HUES48 (cell line): ENCODE results near the gene ZNRF4.

Source experiments
- H3K27ac ChIP-seq: one replicate; pipeline ENCODE4 v1.7.0; 2013; ENCODE audit warnings: low read depth, low read length, inconsistent platforms
- H3K27me3 ChIP-seq: 2 replicates; pipeline ENCODE4 v1.6.1; 2013; ENCODE audit warnings: mild to moderate bottlenecking, low read length; ENCODE audit not compliant: control insufficient read depth, insufficient read depth
- H3K36me3 ChIP-seq: 2 replicates; pipeline ENCODE4 v1.6.1; 2013; ENCODE audit warnings: low read length; ENCODE audit not compliant: control insufficient read depth, insufficient read depth
- H3K4me1 ChIP-seq: 2 replicates; pipeline ENCODE4 v1.6.1; 2013; ENCODE audit warnings: mild to moderate bottlenecking, low read length; ENCODE audit not compliant: control insufficient read depth, insufficient read depth
- H3K4me3 ChIP-seq: 2 replicates; pipeline ENCODE4 v1.5.1; 2013; ENCODE audit warnings: mild to moderate bottlenecking, low read depth, low read length
- H3K9ac ChIP-seq: 2 replicates; pipeline ENCODE4 v1.6.1; 2013; ENCODE audit warnings: mild to moderate bottlenecking, low read depth, low read length, moderate library complexity
- H3K9me3 ChIP-seq: 2 replicates; pipeline ENCODE4 v1.6.1; 2013; ENCODE audit warnings: low read length; ENCODE audit not compliant: control insufficient read depth, insufficient read depth

ZNRF4 gene

DNA sequence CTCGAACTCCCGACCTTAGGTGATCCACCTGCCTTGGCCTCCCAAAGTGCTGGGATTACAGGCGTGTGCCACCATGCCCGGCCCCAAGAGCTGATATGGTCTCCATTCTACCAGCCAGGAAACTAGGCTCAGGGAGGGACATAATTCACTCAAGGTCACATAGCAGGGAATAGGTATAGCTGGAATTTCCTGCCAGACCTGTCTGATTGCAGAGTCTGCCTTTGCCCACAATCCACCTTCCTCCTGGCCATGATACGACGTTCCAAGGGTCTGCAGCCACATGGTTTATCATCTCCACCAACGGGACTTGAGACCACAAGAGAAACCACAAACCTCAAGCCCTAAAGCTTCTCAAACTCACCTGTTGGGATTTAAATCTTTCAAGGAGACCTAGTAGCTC, 32.0 kb downstream of the ZNRF4 start:
- Histone ChIP-seq H3K4me3 (no peak overlapping the region), H3K9ac (no peak overlapping the region), H3K27me3 (peaks cover 8% of the 10 kb centered on the region; the same call in 1 of the 2 replicates), H3K36me3 (no peaks in the 10 kb centered on the region), H3K27ac (no peak overlapping the region), H3K4me1 (0 out of 2 replicates have a peak, but pooled peaks cover 6% of the 10 kb centered on the region), H3K9me3 (no peaks in the 10 kb centered on the region)

- Histone ChIP-seq H3K9me3 (no peaks in the 10 kb centered on the region), H3K27me3 (peaks cover 19% of the 10 kb centered on the region), H3K4me3 (no peak overlapping the region), H3K9ac (no peak overlapping the region), H3K36me3 (no peaks in the 10 kb centered on the region), H3K27ac (no peak overlapping the region), H3K4me1 (0 out of 2 replicates have a peak, but pooled peaks cover 3% of the 10 kb centered on the region)
Measured at GRCh38 chr19:5489551-5489950, 34.3 kb downstream of the ZNRF4 start.

DNA sequence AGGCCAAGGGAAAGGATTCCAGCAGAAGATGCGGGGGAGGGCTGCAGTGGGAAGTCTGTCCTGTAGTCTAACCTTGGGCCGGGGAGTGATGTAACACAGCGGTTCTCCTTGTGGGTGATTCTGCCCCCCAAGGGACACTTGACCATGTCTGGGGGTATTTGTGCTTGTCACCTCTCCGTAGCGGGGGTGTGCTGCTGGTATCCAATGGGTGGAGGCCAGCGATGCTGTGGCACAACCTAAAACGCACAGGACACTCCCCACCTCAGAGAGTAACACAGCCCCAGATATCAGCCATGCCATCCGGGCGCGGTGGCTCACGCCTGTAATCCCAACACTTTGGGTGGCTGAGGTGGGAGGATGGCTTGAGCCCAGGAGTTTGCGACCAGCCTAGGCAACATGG, 36.3 kb downstream of the ZNRF4 start:
- H3K9me3 ChIP-seq, result no peaks in the 10 kb centered on the region
- H3K27ac ChIP-seq, result no peak overlapping the region
- no peaks in the 10 kb centered on the region for H3K36me3 ChIP-seq
- H3K9ac ChIP-seq, result no peak overlapping the region
- H3K4me1 ChIP-seq, result 0 out of 2 replicates have a peak, but pooled peaks cover 3% of the 10 kb centered on the region
- no peak overlapping the region for H3K4me3 ChIP-seq
- peaks cover 33% of the 10 kb centered on the region for H3K27me3 ChIP-seq

GRCh38 chr19:5492281-5492634, 37.0 kb downstream of the ZNRF4 start:
- Histone ChIP-seq H3K9me3 (no peaks in the 10 kb centered on the region), H3K4me1 (0 out of 2 replicates have a peak, but pooled peaks cover 3% of the 10 kb centered on the region), H3K27me3 (peaks cover 40% of the 10 kb centered on the region), H3K4me3 (no peak overlapping the region), H3K36me3 (no peaks in the 10 kb centered on the region), H3K9ac (no peak overlapping the region), H3K27ac (peak overlapping the region; percentile 4)

DNA sequence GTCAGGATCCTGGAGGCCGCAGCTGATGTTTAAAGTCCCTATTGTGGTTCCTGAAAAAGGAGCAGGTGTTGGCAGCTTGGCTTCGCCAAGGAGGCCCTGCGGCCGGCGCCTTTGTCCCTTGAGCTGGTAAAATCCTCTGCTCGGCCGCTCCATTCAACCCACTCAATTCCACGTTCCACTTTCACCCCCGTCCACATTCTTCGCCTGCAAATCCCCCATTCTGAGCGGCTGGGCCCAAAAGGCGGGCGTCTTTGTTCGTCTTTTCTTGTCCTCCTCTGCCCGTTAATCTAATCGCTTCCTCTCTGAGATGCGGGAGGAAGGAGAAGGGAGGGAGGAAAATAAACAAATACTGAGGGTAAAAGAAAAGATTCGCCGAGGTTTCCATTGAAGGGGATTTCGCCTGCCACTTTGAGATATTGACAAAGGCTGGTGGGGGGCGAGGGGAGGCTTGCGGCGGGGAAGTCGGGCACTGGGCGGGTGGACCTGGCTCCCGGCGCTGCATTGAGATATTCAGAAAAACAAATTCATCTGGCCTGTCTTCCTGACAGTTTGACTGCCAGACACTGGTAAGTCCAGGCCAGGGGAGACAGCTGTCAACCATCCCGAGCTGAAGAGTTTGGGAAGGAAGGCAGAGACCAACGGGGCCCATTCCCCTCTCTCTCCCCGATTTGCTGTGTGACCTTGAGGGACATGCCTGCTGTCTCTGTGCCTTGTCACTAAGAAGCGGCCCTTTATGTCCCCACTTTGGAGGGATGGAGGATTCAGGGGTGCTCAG, 37.6 kb downstream of the ZNRF4 start:
- Histone ChIP-seq H3K27ac (peak overlapping the region; percentile 4), H3K27me3 (peaks cover 45% of the 10 kb centered on the region)

DNA sequence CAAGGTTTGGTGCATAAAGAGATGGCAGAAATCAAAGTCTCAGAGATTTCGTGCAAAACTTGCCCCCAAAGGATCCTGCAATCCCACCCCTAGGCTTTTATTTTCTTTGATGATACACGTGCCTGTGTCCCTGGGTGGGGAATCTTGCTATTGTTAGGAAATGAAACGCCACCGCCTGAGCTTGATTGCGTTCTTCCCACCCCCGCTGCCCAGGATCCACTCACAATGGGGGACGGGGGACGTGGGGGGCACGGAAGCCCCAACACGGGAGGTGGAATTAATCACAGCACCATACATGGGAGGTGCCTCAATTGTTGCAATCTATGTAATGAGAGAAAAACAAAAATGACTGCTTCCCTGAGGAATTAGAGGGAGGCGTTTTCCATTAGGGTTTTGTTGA, 39.6 kb downstream of the ZNRF4 start:
- Histone ChIP-seq H3K27ac (no peak overlapping the region), H3K4me1 (peaks cover 5% of the 10 kb centered on the region; the same call in 1 of the 2 replicates), H3K36me3 (no peaks in the 10 kb centered on the region), H3K9me3 (no peaks in the 10 kb centered on the region), H3K27me3 (peaks cover 61% of the 10 kb centered on the region), H3K9ac (no peak overlapping the region), H3K4me3 (no peak overlapping the region)

More for the DNA sequence above, 37.6 kb downstream of the ZNRF4 start:
- Histone ChIP-seq H3K4me1 (0 out of 2 replicates have a peak, but pooled peaks cover 3% of the 10 kb centered on the region), H3K36me3 (no peaks in the 10 kb centered on the region), H3K9me3 (no peaks in the 10 kb centered on the region), H3K4me3 (no peak overlapping the region), H3K9ac (no peak overlapping the region)

DNA sequence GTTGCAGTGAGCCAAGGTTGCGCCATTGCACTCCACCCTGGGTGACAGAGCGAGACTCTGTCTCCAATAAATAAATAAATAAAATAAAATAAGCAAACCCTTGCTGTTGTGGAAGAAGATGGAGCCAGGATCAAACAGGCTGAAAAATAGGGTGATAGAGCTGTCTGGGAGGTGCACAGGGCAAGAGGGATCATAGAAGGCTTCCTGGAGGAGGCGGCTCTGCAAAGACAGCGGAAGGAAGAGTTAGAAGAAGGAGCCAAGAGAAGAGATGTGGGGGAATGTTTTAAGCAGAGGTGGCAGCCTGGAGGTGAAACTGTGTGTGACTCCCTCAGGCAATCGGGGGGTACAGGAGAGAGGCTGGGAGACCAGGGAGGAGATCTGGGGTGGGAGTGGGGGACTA, 40.6 kb downstream of the ZNRF4 start:
- H3K4me1 ChIP-seq, result peaks cover 5% of the 10 kb centered on the region; the same call in 1 of the 2 replicates
- peaks cover 70% of the 10 kb centered on the region for H3K27me3 ChIP-seq
- no peak overlapping the region for H3K27ac ChIP-seq
- H3K4me3 ChIP-seq, result no peak overlapping the region
- H3K9ac ChIP-seq, result no peak overlapping the region
- H3K9me3 ChIP-seq, result no peaks in the 10 kb centered on the region
- H3K36me3 ChIP-seq, result no peaks in the 10 kb centered on the region

DNA sequence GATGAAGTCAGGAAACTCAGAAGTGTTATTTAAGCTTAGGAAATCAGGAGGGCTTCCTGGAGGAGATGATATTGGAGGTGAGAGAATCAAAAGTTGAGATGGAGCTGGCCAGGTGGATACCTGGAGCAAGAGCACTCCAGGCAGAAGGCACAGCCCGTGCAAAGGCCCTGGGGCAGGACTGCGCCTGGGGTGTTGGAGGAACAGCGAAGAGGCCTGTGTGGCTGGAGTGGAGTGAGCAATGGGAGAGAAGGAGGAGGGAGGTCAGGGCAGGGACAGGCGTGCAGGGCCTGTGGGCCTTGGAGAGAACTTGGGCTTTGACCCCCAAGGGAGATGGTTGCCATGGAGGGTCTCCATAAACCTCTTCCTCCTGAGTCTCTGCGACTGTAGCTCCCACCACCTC, 42.1 kb downstream of the ZNRF4 start:
- H3K9me3 ChIP-seq, result peaks cover under 1% of the 10 kb centered on the region
- H3K4me3 ChIP-seq, result no peak overlapping the region
- H3K27ac ChIP-seq, result no peak overlapping the region
- H3K9ac ChIP-seq, result no peak overlapping the region
- H3K36me3 ChIP-seq, result no peaks in the 10 kb centered on the region
- H3K27me3 ChIP-seq, result peaks cover 81% of the 10 kb centered on the region
- peaks cover 3% of the 10 kb centered on the region; the same call in 1 of the 2 replicates for H3K4me1 ChIP-seq

DNA sequence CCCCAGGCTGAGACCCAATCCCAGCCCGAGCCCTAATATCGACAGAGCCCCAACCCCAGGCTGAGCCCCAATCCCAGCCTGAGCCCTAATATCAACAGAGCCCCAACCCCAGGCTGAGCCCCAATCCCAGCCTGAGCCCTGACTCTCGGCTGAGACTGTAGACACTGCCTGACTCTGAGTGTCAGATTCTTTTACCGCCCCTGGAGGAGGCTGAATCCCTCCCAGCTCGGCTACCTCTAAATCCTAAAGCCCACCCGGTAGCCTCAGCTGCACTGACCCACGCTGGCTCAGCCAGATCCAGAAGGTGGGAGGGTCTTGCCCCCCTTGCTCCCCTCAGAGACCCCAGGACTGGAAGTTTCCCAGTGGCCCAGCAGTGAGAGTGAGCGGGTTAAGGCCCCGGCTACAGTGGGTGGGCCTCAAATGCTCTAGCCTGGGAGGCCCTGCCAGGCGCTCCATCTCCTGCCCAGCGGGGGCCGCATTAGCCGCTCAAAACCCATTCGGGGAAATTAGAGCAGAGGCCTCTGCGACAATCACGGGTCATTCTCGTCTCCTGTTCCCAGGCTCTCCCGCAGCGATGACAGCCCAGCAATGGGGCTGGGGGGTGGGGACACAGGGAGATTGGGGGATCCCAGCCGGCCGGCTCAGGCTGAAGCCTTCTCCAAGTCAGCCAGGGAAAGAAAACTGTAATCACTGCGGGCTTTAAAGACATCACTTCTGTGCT, 43.8 kb downstream of the ZNRF4 start:
- Histone ChIP-seq H3K9ac (no peak overlapping the region), H3K9me3 (peaks cover 12% of the 10 kb centered on the region), H3K27me3 (peaks cover 74% of the 10 kb centered on the region), H3K4me3 (no peak overlapping the region), H3K27ac (peak overlapping the region; percentile 62), H3K4me1 (peaks cover 2% of the 10 kb centered on the region; the same call in 1 of the 2 replicates), H3K36me3 (no peaks in the 10 kb centered on the region)

- peaks cover 51% of the 10 kb centered on the region for H3K27me3 ChIP-seq
Measured at GRCh38 chr19:5501907-5502306, 46.7 kb downstream of the ZNRF4 start.

GRCh38 chr19:5503598-5503997, 48.4 kb downstream of the ZNRF4 start:
- no peak overlapping the region for H3K4me3 ChIP-seq
- H3K27ac ChIP-seq, result no peak overlapping the region
- peaks cover 2% of the 10 kb centered on the region; the same call in 1 of the 2 replicates for H3K4me1 ChIP-seq
- no peak overlapping the region for H3K9ac ChIP-seq
- H3K36me3 ChIP-seq, result no peaks in the 10 kb centered on the region
- H3K27me3 ChIP-seq, result peaks cover 37% of the 10 kb centered on the region
- H3K9me3 ChIP-seq, result peaks cover 12% of the 10 kb centered on the region

More at GRCh38 chr19:5501907-5502306, 46.7 kb downstream of the ZNRF4 start:
- H3K4me1 ChIP-seq, result peaks cover 2% of the 10 kb centered on the region; the same call in 1 of the 2 replicates
- H3K36me3 ChIP-seq, result no peaks in the 10 kb centered on the region
- no peak overlapping the region for H3K9ac ChIP-seq
- H3K9me3 ChIP-seq, result peaks cover 12% of the 10 kb centered on the region
- no peak overlapping the region for H3K4me3 ChIP-seq
- H3K27ac ChIP-seq, result no peak overlapping the region
